K562 (cell line): ENCODE results near the gene PTGR2.

Experiments
- CEBPB ChIP-seq: fragments of 450-650 bp; IDR thresholded peaks from 2 replicates; pipeline ENCODE4 v1.6.1; 2016; ENCODE audit warnings: missing genetic modification characterization, missing compliant biosample characterization
- CREB1 ChIP-seq, 2 experiments: sonication (generic) in 1 of 2; formaldehyde crosslinking in 1 of 2; IDR thresholded peaks; 2 replicates each; pipeline versions ENCODE4 v1.6.1 to v1.8.0; 2012 to 2022; ENCODE audit warnings: inconsistent platforms in 1 of 2, mild to moderate bottlenecking in 1 of 2, missing genetic modification reagents in 1 of 2, moderate library complexity in 1 of 2
- DPF2 ChIP-seq: fragments of 450-650 bp; IDR thresholded peaks from 2 replicates; pipeline ENCODE4 v1.6.1; 2016
- GABPB1 ChIP-seq: sonication (generic); formaldehyde crosslinking; IDR thresholded peaks from 2 replicates; pipeline ENCODE4 v1.8.0; 2022; ENCODE audit warnings: mild to moderate bottlenecking, missing genetic modification reagents
- KAT8 ChIP-seq: fragments of 450-650 bp; IDR thresholded peaks from 2 replicates; pipeline ENCODE4 v1.6.1; 2016; ENCODE audit warnings: low read depth, mild to moderate bottlenecking
- KLF1 ChIP-seq: fragments of 450-650 bp; IDR thresholded peaks from 2 replicates; pipeline ENCODE4 v1.6.1; 2016; ENCODE audit warnings: missing genetic modification characterization, missing compliant biosample characterization
- RAD21 ChIP-seq, 2 experiments: fragments of 250-450 bp in 1 of 2; fragments of 450-650 bp in 1 of 2; sonication (Bioruptor Pico) in 1 of 2; formaldehyde crosslinking in 1 of 2; IDR thresholded peaks in 1 of 2; conservative IDR thresholded peaks in 1 of 2; 2 replicates each; pipeline versions ENCODE4 v1.4.0 to v1.8.0; 2020 to 2022; ENCODE audit warnings: mild to moderate bottlenecking in 2 of 2, moderate library complexity in 1 of 2
- SREBF1 ChIP-seq: fragments of 150-350 bp; IDR thresholded peaks from 2 replicates; pipeline ENCODE4 v1.6.1; 2014; ENCODE audit warnings: antibody characterized with exemption, low read depth, low read length, borderline replicate concordance
- ZNF253 ChIP-seq: fragments of 250-450 bp; sonication (Bioruptor Pico); conservative IDR thresholded peaks from 2 replicates; pipeline ENCODE4 v1.6.1; 2021; ENCODE audit warnings: mild to moderate bottlenecking
- TF ChIP-seq, protein P1 (sequence below): fragments of 250-450 bp; sonication (Bioruptor Pico); IDR thresholded peaks from 2 replicates; pipeline ENCODE4 v1.8.0; 2022; ENCODE audit warnings: moderate library complexity, mild to moderate bottlenecking, inconsistent platforms
- TF ChIP-seq, protein P2 (sequence below), 3 experiments: IDR thresholded peaks in 2 of 3; conservative IDR thresholded peaks in 1 of 3; 2 replicates each; pipeline ENCODE4 v1.5.1; 2011 to 2012; ENCODE audit warnings: low read length in 3 of 3, mild to moderate bottlenecking in 3 of 3, control low read depth in 2 of 3, improper control_type of control experiment in 1 of 3, inconsistent platforms in 1 of 3, low read depth in 1 of 3, mixed read lengths in 1 of 3, moderate library complexity in 1 of 3; ENCODE audit not compliant: insufficient read depth in 2 of 3

- TF ChIP-seq CREB1 (IDR thresholded peaks at IDR 0.05) (no peak), CREB1 (CRISPR knock-in tag; IDR thresholded peaks at IDR 0.05) (no peak), SREBF1 (no peak), ZNF253 (CRISPR knock-in tag) (no peak), RAD21 (CRISPR knock-in tag; conservative IDR thresholded peaks at IDR 0.05 in 1 of 2, IDR thresholded peaks at IDR 0.05 in 1 of 2) (no peak), CEBPB (tag) (no peak), DPF2 (no peak), KLF1 (tag) (no peak), GABPB1 (CRISPR knock-in tag) (no peak), KAT8 (no peak)
- TF ChIP-seq, protein P1, sequence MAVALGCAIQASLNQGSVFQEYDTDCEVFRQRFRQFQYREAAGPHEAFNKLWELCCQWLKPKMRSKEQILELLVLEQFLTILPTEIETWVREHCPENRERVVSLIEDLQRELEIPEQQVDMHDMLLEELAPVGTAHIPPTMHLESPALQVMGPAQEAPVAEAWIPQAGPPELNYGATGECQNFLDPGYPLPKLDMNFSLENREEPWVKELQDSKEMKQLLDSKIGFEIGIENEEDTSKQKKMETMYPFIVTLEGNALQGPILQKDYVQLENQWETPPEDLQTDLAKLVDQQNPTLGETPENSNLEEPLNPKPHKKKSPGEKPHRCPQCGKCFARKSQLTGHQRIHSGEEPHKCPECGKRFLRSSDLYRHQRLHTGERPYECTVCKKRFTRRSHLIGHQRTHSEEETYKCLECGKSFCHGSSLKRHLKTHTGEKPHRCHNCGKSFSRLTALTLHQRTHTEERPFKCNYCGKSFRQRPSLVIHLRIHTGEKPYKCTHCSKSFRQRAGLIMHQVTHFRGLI (CRISPR knock-in tag): no peak
- TF ChIP-seq, protein P2, sequence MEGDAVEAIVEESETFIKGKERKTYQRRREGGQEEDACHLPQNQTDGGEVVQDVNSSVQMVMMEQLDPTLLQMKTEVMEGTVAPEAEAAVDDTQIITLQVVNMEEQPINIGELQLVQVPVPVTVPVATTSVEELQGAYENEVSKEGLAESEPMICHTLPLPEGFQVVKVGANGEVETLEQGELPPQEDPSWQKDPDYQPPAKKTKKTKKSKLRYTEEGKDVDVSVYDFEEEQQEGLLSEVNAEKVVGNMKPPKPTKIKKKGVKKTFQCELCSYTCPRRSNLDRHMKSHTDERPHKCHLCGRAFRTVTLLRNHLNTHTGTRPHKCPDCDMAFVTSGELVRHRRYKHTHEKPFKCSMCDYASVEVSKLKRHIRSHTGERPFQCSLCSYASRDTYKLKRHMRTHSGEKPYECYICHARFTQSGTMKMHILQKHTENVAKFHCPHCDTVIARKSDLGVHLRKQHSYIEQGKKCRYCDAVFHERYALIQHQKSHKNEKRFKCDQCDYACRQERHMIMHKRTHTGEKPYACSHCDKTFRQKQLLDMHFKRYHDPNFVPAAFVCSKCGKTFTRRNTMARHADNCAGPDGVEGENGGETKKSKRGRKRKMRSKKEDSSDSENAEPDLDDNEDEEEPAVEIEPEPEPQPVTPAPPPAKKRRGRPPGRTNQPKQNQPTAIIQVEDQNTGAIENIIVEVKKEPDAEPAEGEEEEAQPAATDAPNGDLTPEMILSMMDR (IDR thresholded peaks at IDR 0.05 in 2 of 3, conservative IDR thresholded peaks at IDR 0.05 in 1 of 3; ENCODE audit: insufficient read depth in 2 of 3, low read depth in 1 of 3, low read length in 3 of 3): no peak
These were observed 49.0 kb upstream of the PTGR2 start for GRCh38 chr14:73802431-73803188.
